GM19351 (cell line): ENCODE measurements around the gene NLRP1.
A peak's percentile ranks its signal among the peaks of the same experiment; 100 is the strongest.

Source experiments
- ATAC-seq: cut with Tn5 transposase; IDR thresholded peaks from one replicate; pipeline ENCODE4 v1.9.1; 2021; ENCODE audit warnings: mild to moderate bottlenecking, moderate library complexity; ENCODE audit not compliant: unreplicated experiment

The NLRP1 gene

GRCh38 chr17:5584383-5585286 is at the start of gene NLRP1:
NLRP1 (minus strand) TSS chr17:5584509; CDS start chr17:5583957, 552 bp downstream.
- ATAC-seq, result peak; percentile 92

DNA sequence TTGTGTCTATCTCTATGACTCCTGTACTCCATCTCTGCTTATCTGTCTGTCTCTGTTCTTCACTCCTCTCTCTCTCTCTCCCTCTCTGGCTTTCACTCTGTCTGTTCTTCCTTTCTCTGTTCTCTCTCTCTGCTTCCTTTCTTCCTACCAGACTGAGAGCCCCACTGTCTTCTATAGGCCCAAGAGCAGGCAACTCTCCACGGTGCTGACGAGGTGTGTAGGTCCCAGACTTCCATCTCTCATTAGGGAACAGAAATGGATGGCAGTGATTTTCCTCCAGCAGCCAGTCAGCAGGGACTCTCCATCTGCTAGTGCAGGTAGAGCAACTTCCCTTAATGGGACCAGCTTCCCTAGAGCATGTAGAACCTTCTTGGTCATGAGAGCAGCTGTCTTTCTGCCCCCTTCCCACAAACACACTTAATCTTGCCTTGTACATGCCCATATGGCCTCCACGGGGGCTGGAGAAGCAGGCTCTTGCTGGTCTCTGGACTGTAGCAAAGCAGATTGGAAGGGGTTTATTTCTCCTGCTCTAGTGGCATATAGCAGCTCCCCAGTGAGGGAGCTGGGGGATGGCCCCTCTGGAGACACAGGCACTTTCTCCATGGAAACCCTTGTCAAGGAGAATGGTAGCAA is 47.8 kb upstream of the NLRP1 start:
- no peak for ATAC-seq

- no peak for ATAC-seq
These were observed 46.1 kb upstream of the NLRP1 start for GRCh38 chr17:5630434-5630833.

GRCh38 chr17:5629128-5629527 is 44.8 kb upstream of the NLRP1 start:
- ATAC-seq, result no peak

DNA sequence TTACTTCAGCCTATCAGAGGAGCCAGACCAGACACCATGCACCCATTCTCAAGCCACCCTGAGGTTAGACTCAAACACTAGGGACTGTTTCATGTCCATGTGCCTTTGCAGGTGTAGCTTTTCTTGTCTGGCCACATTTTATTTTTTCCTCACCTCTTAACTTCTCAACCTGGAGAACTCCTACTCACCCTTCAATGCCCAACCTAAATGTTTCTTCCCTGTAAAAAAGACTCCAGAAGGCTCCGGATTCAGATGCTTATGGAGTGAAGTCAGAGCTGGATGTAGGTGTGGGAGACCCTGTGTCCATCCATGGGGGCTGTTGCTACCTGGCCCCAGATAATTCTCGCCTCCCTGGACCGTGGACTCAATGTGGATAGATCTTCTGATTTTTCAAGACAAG is 44.0 kb upstream of the NLRP1 start:
- no peak for ATAC-seq

GRCh38 chr17:5624211-5624610 is 39.9 kb upstream of the NLRP1 start:
- no peak for ATAC-seq

GRCh38 chr17:5621729-5622128 is 37.4 kb upstream of the NLRP1 start:
- ATAC-seq, result no peak

- no peak for ATAC-seq
These were observed 36.7 kb upstream of the NLRP1 start for GRCh38 chr17:5621026-5621425.

DNA sequence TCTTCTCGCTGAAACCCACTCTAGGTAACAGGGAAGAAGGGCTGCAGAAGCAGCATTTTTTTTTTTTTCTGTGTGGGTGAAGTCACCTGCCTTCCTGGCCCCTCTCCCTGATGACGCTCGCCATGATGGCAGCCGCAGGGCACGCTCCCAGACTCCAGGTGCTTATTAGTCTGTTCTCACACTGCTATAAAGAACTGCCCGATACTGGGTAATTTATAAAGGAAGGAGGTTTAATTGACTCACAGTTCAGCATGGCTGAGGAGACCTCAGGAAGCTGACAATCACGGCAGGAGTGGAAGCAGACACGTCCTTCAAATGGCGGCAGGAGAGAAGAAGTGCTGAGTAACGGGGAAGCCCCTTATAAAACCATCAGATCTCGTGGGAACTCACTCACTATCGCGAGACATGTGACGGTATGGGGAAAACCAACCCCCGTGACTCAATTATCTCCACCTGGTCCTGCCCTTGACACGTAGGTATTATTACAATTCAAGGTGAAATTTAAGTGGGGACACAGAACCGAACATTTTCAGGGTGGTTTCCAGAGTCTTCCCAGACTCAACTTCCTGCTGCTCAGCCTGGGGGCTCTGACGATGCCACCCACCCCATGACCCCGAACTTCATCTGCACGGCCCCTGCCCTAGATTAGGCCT is 34.9 kb upstream of the NLRP1 start:
- ATAC-seq, result no peak

DNA sequence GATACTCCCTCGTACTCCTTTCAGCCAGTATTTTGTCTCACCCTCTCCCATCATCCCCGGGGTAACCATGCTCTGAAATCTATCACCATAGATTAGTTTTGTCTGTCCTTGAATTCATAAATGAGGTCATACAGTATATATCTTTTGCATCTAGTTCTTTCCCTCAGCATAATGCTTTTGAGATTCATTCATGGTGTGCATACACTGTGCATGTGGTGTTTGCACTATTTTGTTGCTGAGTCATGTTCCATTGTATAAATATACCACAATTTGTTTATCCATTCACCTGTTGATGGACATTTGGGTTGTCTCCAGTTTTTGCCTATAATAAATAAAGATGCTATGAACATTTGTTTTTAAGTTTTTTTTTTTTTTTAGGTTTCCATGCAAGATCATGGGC is 34.2 kb upstream of the NLRP1 start:
- ATAC-seq, result no peak

DNA sequence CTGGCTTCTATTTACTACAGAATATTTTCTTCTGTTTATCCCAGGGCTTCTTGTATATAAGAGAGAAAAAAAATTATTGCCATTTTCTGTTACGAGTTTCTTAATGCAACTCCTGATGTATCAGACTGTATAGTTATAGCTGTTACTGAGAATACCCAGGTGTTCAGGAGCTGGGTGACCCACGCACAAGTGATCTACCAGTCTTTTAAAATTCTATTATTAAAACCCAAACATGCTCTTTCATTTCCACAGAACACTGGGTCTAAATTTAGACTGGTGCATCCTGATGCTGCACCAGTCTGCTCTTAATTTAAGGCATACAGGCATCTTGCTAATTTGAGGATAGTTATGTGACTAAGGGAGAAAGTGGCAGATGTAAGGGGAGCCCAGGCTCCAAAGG is 31.2 kb upstream of the NLRP1 start:
- ATAC-seq, result no peak

DNA sequence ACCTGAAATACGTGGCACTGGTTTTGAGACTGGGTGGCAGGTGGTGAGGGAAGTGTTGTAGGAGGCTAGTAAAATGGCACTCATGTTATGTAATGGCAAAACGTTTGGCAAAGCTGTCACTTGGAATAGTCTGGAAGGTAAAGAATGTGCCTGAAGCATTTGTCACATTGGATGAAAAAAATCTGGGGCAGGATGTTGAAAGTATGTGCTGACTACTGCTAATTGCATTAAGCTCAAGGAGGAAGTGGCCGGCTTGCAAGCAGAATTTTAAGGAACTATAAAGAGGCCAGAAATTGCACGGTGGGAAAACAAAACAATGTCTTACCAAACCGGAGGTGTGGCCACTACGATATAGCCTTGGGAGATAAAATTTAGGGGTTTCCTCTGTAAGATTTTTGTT is 26.6 kb upstream of the NLRP1 start:
- no peak for ATAC-seq

DNA sequence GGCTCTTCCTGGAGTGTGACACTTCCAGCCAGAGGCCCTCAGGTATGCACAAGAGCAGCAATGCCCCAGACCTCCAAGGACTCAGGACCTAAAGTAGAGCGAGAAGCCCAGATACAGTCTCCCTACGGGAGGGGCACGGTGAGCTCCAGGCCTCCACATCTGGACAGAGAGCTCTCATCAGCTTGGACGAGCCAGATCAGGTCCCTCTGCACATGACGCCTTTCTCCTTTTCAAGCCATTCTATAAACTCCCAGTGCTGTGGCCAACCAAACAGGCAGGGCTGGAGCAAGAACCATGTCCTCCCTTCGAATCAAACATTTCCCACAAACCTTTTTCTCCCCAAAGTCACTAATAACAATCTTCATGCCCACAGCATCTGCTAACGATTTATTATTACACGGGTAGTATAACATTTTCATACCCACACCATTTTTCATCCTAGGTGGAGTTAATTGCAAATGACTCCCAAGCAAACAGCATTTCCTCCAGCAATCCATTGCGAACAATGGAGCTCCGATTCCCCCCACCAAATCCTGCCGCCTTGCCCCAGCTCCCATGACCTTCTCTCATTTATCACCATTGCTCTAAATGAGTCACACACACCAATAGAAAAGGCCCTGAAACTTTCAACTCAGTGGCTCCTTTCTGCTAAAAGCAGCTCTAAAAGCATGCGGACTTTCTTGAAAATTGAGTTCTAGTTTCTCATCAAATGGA is 24.2 kb upstream of the NLRP1 start:
- no peak for ATAC-seq

DNA sequence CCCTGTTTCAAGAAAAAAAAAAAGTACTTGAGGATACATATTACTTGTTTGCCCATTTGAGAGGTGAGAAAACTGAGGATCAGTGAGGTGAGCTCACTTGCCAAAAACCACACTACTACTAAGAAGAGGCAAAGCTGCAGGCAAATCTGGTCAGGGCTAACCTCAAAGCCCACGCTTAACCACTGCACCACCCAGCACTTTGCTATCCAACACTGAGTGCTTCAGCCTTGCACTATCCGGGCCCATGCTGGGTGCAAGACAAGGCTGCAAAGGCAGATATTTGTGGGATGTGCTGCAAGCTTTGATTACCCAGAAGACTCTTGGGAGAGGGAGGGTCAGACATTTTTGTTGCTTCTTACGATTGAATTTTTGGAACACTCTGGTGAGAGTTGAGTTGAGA is 23.6 kb upstream of the NLRP1 start:
- no peak for ATAC-seq

GRCh38 chr17:5605452-5605851 is 21.1 kb upstream of the NLRP1 start:
- no peak for ATAC-seq

- ATAC-seq, result no peak
These were observed 15.7 kb upstream of the NLRP1 start for GRCh38 chr17:5600041-5600440.

- no peak for ATAC-seq
These were observed 14.1 kb upstream of the NLRP1 start for GRCh38 chr17:5598457-5598856.

GRCh38 chr17:5596421-5596820 is 12.1 kb upstream of the NLRP1 start:
- no peak for ATAC-seq

DNA sequence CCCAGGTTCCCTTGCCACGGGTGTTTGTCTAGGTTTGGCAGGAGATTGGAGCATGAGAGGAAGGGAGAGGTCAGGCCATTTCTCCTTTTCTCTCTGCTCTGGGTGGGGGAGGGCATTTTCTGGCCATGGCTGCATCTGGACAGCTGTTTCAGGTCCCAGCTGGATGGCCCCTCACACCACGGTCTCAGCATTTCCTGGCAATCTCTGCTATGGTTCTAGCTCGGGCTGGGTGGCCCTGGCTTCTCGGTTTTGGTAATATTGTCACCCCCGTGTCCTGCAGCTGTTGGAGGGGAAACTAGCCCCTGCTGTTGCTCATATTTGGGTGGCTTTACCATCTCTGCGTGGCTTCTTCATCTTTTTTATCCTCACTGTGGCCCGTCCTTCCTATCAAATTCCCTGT is 11.5 kb upstream of the NLRP1 start:
- no peak for ATAC-seq

GRCh38 chr17:5592382-5592781 is 8.1 kb upstream of the NLRP1 start:
- ATAC-seq, result no peak

- ATAC-seq, result no peak
These were observed 7.7 kb upstream of the NLRP1 start for GRCh38 chr17:5591966-5592365.
